Choroid plexus epithelial cell (primary cell): ENCODE results near the gene FNDC3B.

Experiments
- DNase-seq: peaks from one replicate; pipeline ENCODE4 v3.0.0-alpha.2; 2010; ENCODE audit warnings: low read depth
- H3K4me3 ChIP-seq: 2 replicates; pipeline ENCODE4 v1.5.1; 2011; ENCODE audit warnings: low read depth, mild to moderate bottlenecking, control low read depth, low read length, moderate library complexity
- CTCF ChIP-seq: conservative IDR thresholded peaks from 2 replicates; pipeline ENCODE4 v1.5.1; 2011; ENCODE audit warnings: low read depth, mild to moderate bottlenecking, control low read depth, inconsistent platforms, low read length, moderate library complexity

The FNDC3B gene

GRCh38 chr3:172190980-172191379 is 151.6 kb downstream of the FNDC3B start:
- no peak for TF ChIP-seq CTCF
- DNase-seq = no peak
- H3K4me3 ChIP-seq = no peak overlapping the region

GRCh38 chr3:172191629-172192028 is 152.3 kb downstream of the FNDC3B start:
- no peak overlapping the region for H3K4me3 ChIP-seq
- TF ChIP-seq CTCF = no peak
- DNase-seq = no peak

GRCh38 chr3:172192830-172193415 is 153.5 kb downstream of the FNDC3B start:
- no peak for TF ChIP-seq CTCF
- H3K4me3 ChIP-seq = no peak overlapping the region
- no peak for DNase-seq

GRCh38 chr3:172193436-172193835 is 154.1 kb downstream of the FNDC3B start:
- no peak for DNase-seq
- H3K4me3 ChIP-seq = no peak overlapping the region
- TF ChIP-seq CTCF = no peak

- no peak for TF ChIP-seq CTCF
- H3K4me3 ChIP-seq = no peak overlapping the region
- DNase-seq = peak; percentile 62
Observed at GRCh38 chr3:172194702-172195406, 155.5 kb downstream of the FNDC3B start.

GRCh38 chr3:172195407-172195754 is 156.0 kb downstream of the FNDC3B start:
- no peak for TF ChIP-seq CTCF
- no peak for DNase-seq
- no peak overlapping the region for H3K4me3 ChIP-seq

GRCh38 chr3:172197344-172197743 is 158.0 kb downstream of the FNDC3B start:
- no peak for DNase-seq
- TF ChIP-seq CTCF = no peak
- H3K4me3 ChIP-seq = no peak overlapping the region
